PC-9 (cell line): ENCODE results near the gene ABCB8.

Experiments
- EZH2 ChIP-seq: fragments of 200-600 bp; sonication (generic); IDR thresholded peaks from 2 replicates; pipeline ENCODE4 v1.8.0; 2017; ENCODE audit warnings: antibody characterized with exemption, low read depth
- TF ChIP-seq, protein P1 (sequence below): fragments of 200-600 bp; sonication (generic); conservative IDR thresholded peaks from 2 replicates; pipeline ENCODE4 v1.6.1; 2017; ENCODE audit warnings: mixed run types, antibody characterized with exemption, mild to moderate bottlenecking, moderate library complexity

DNA sequence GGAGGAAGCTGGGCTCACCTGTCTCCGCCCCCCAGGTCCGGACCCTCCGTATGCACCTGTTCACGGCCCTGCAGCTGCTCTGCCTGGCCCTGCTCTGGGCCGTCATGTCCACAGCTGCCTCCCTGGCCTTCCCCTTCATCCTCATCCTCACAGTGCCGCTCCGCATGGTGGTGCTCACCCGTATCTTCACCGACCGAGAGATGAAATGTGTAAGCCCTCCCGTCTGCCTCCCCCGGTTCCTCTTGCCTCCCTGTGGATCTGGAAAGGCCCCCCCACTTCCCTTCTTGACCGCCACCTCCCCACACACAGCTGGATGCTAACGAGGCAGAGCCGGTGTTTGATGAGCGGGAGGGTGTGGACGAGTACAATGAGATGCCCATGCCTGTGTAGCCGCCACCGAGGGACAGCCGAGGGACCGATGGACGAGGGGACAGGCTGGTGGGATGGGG is 47.8 kb downstream of the ABCB8 start:
- TF ChIP-seq, protein P1, sequence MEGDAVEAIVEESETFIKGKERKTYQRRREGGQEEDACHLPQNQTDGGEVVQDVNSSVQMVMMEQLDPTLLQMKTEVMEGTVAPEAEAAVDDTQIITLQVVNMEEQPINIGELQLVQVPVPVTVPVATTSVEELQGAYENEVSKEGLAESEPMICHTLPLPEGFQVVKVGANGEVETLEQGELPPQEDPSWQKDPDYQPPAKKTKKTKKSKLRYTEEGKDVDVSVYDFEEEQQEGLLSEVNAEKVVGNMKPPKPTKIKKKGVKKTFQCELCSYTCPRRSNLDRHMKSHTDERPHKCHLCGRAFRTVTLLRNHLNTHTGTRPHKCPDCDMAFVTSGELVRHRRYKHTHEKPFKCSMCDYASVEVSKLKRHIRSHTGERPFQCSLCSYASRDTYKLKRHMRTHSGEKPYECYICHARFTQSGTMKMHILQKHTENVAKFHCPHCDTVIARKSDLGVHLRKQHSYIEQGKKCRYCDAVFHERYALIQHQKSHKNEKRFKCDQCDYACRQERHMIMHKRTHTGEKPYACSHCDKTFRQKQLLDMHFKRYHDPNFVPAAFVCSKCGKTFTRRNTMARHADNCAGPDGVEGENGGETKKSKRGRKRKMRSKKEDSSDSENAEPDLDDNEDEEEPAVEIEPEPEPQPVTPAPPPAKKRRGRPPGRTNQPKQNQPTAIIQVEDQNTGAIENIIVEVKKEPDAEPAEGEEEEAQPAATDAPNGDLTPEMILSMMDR: no peak
- no peak for TF ChIP-seq EZH2
